ENCODE measurements around the gene NEUROG2.

The NEUROG2 gene

DNA sequence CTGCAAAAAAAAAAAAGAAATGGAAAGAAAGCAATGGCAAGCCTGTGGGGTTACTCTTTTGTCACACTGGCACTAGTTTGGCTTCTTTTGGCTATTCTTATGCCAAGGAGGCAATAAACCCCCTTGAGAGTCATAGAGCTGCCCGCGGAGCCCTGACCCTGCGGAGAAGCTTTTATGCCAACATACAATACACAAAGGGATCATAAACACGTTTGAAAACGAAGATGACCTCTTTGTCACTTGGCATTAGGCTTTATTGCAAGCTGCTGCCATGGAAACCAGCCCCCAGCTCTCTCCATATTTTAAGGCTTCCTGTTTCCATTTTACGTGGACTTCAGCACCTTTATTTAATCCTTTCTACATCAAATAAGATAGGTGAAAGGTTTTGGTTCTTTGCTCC lies 7.6 kb downstream of the NEUROG2 start:
- ATAC-seq, result no peak
- TF ChIP-seq CSDC2 (CRISPR knock-in tag; IDR thresholded peaks at IDR 0.05), result no peak
- TF ChIP-seq TOX (CRISPR knock-in tag; IDR thresholded peaks at IDR 0.05; ENCODE audit: borderline replicate concordance), result no peak
- no peak for TF ChIP-seq ARNTL (CRISPR knock-in tag; IDR thresholded peaks at IDR 0.05; ENCODE audit: borderline replicate concordance, low read depth)
- TF ChIP-seq GLIS3 (CRISPR knock-in tag; IDR thresholded peaks at IDR 0.05), result no peak
- TF ChIP-seq, protein P1, sequence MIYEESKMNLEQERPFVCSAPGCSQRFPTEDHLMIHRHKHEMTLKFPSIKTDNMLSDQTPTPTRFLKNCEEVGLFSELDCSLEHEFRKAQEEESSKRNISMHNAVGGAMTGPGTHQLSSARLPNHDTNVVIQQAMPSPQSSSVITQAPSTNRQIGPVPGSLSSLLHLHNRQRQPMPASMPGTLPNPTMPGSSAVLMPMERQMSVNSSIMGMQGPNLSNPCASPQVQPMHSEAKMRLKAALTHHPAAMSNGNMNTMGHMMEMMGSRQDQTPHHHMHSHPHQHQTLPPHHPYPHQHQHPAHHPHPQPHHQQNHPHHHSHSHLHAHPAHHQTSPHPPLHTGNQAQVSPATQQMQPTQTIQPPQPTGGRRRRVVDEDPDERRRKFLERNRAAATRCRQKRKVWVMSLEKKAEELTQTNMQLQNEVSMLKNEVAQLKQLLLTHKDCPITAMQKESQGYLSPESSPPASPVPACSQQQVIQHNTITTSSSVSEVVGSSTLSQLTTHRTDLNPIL (CRISPR knock-in tag; IDR thresholded peaks at IDR 0.05; ENCODE audit: low read depth), result no peak

DNA sequence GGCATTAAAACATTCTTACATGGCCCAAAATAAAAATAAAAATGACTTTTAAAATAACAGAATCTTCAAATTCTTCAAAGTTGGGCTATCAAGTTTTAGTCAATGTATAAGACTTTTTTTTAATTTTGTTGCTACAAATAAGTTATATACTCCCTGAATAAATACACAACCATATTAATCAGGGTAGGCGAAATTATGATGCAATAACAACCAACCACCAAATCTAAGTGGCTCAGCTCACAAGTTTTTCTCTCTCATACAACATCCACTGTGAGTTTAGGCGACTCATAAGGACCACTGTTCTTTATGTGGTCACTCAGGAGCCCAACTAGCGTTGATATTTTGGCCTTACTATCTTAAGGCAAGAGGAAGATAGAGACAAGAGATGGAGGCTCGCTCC lies 11.2 kb downstream of the NEUROG2 start:
- no peak for ATAC-seq
- no peak for TF ChIP-seq RARB (CRISPR knock-in tag; IDR thresholded peaks at IDR 0.05)
- no peak for TF ChIP-seq BACH2 (CRISPR knock-in tag; IDR thresholded peaks at IDR 0.05; ENCODE audit: borderline replicate concordance)
- TF ChIP-seq, protein P2, sequence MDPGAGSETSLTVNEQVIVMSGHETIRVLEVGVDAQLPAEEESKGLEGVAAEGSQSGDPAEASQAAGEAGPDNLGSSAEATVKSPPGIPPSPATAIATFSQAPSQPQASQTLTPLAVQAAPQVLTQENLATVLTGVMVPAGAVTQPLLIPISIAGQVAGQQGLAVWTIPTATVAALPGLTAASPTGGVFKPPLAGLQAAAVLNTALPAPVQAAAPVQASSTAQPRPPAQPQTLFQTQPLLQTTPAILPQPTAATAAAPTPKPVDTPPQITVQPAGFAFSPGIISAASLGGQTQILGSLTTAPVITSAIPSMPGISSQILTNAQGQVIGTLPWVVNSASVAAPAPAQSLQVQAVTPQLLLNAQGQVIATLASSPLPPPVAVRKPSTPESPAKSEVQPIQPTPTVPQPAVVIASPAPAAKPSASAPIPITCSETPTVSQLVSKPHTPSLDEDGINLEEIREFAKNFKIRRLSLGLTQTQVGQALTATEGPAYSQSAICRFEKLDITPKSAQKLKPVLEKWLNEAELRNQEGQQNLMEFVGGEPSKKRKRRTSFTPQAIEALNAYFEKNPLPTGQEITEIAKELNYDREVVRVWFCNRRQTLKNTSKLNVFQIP (CRISPR knock-in tag; IDR thresholded peaks at IDR 0.05; ENCODE audit: borderline replicate concordance, low read depth), result no peak
- TF ChIP-seq ZFP3 (CRISPR knock-in tag; IDR thresholded peaks at IDR 0.05), result no peak
- TF ChIP-seq, protein P3, sequence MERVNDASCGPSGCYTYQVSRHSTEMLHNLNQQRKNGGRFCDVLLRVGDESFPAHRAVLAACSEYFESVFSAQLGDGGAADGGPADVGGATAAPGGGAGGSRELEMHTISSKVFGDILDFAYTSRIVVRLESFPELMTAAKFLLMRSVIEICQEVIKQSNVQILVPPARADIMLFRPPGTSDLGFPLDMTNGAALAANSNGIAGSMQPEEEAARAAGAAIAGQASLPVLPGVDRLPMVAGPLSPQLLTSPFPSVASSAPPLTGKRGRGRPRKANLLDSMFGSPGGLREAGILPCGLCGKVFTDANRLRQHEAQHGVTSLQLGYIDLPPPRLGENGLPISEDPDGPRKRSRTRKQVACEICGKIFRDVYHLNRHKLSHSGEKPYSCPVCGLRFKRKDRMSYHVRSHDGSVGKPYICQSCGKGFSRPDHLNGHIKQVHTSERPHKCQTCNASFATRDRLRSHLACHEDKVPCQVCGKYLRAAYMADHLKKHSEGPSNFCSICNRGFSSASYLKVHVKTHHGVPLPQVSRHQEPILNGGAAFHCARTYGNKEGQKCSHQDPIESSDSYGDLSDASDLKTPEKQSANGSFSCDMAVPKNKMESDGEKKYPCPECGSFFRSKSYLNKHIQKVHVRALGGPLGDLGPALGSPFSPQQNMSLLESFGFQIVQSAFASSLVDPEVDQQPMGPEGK (CRISPR knock-in tag; IDR thresholded peaks at IDR 0.05; ENCODE audit: borderline replicate concordance), result no peak
- TF ChIP-seq GLIS3 (CRISPR knock-in tag; IDR thresholded peaks at IDR 0.05), result no peak
- TF ChIP-seq, protein P1 (CRISPR knock-in tag; IDR thresholded peaks at IDR 0.05; ENCODE audit: low read depth), result no peak

DNA sequence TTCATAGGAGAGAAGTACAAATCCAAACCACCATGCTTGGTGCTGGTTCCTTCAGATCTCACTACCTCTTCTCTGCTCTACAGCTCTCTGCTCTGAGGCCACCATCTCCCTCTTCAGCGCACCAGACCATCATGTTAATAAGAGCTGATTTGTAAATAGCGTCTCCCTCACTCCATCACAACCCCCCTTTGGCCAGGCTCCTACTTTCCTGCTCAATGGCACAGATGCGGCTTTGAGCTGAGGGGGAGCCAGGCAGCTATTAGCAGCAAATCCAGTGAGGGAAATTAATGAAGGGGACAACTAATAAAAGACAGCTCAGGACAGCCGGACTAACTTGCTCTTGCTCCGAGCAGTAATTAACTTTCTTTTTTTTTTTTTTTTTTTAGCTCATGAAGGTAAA lies 13.1 kb downstream of the NEUROG2 start:
- ATAC-seq, result no peak
- no peak for TF ChIP-seq ESRRG (CRISPR knock-in tag; IDR thresholded peaks at IDR 0.05)
- no peak for TF ChIP-seq GLIS3 (CRISPR knock-in tag; IDR thresholded peaks at IDR 0.05)
- no peak for TF ChIP-seq ZC3H10 (CRISPR knock-in tag; IDR thresholded peaks at IDR 0.05)
- TF ChIP-seq TCF4 (CRISPR knock-in tag; IDR thresholded peaks at IDR 0.05; ENCODE audit: borderline replicate concordance), result no peak
- TF ChIP-seq, protein P4, sequence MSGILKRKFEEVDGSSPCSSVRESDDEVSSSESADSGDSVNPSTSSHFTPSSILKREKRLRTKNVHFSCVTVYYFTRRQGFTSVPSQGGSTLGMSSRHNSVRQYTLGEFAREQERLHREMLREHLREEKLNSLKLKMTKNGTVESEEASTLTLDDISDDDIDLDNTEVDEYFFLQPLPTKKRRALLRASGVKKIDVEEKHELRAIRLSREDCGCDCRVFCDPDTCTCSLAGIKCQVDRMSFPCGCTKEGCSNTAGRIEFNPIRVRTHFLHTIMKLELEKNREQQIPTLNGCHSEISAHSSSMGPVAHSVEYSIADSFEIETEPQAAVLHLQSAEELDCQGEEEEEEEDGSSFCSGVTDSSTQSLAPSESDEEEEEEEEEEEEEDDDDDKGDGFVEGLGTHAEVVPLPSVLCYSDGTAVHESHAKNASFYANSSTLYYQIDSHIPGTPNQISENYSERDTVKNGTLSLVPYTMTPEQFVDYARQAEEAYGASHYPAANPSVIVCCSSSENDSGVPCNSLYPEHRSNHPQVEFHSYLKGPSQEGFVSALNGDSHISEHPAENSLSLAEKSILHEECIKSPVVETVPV (CRISPR knock-in tag; IDR thresholded peaks at IDR 0.05), result no peak
- TF ChIP-seq, protein P3 (CRISPR knock-in tag; IDR thresholded peaks at IDR 0.05; ENCODE audit: borderline replicate concordance), result no peak
- no peak for TF ChIP-seq ARNTL (CRISPR knock-in tag; IDR thresholded peaks at IDR 0.05; ENCODE audit: borderline replicate concordance, low read depth)
- no peak for TF ChIP-seq RARB (CRISPR knock-in tag; IDR thresholded peaks at IDR 0.05)
- no peak for TF ChIP-seq CSDC2 (CRISPR knock-in tag; IDR thresholded peaks at IDR 0.05)
- TF ChIP-seq, protein P2 (CRISPR knock-in tag; IDR thresholded peaks at IDR 0.05; ENCODE audit: borderline replicate concordance, low read depth), result no peak
- no peak for TF ChIP-seq ISL1 (CRISPR knock-in tag; IDR thresholded peaks at IDR 0.05)
- TF ChIP-seq TOX (CRISPR knock-in tag; IDR thresholded peaks at IDR 0.05; ENCODE audit: borderline replicate concordance), result no peak

All from SK-N-SH treated with all-trans-retinoic acid at 6 μM for 48 hours (cell line).